Measurements from ENCODE around the gene EEFSEC. TPM values are rescaled to one million over a fixed set of nuclear protein-coding genes. Genes with fewer than 3 reads are reported as not detected.

The EEFSEC gene
- total RNA-seq, 1 donor from 2014 or later, result 7.1 TPM

GRCh38 chr3:128353991-128354687 lies 200.9 kb downstream of the EEFSEC start:
- no peak for TF ChIP-seq CTCF (IDR thresholded peaks at IDR 0.05; ENCODE audit: unreplicated experiment)
- H3K27me3 Mint-ChIP-seq (ENCODE audit: unreplicated experiment), result no peaks in the 10 kb centered on the region
- H3K4me1 Mint-ChIP-seq (ENCODE audit: unreplicated experiment), result peaks cover under 1% of the 10 kb centered on the region
- no peak overlapping the region for H3K27ac Mint-ChIP-seq (ENCODE audit: unreplicated experiment)
- H3K36me3 Mint-ChIP-seq (ENCODE audit: low read depth, unreplicated experiment), result peaks cover 4% of the 10 kb centered on the region
- no peak for DNase-seq (ENCODE audit: low spot score)
- no peak overlapping the region for H3K4me3 Mint-ChIP-seq (ENCODE audit: unreplicated experiment)
- H3K9me3 Mint-ChIP-seq (ENCODE audit: unreplicated experiment), result no peaks in the 10 kb centered on the region

- no peak overlapping the region for H3K27ac Mint-ChIP-seq (ENCODE audit: unreplicated experiment)
- TF ChIP-seq CTCF (IDR thresholded peaks at IDR 0.05; ENCODE audit: unreplicated experiment), result no peak
- H3K9me3 Mint-ChIP-seq (ENCODE audit: unreplicated experiment), result no peaks in the 10 kb centered on the region
- no peaks in the 10 kb centered on the region for H3K27me3 Mint-ChIP-seq (ENCODE audit: unreplicated experiment)
- DNase-seq (ENCODE audit: low spot score), result no peak
- no peak overlapping the region for H3K4me3 Mint-ChIP-seq (ENCODE audit: unreplicated experiment)
- H3K36me3 Mint-ChIP-seq (ENCODE audit: low read depth, unreplicated experiment), result peaks cover 4% of the 10 kb centered on the region
- H3K4me1 Mint-ChIP-seq (ENCODE audit: unreplicated experiment), result no peaks in the 10 kb centered on the region
These were observed 201.7 kb downstream of the EEFSEC start for GRCh38 chr3:128354788-128355542.

DNA sequence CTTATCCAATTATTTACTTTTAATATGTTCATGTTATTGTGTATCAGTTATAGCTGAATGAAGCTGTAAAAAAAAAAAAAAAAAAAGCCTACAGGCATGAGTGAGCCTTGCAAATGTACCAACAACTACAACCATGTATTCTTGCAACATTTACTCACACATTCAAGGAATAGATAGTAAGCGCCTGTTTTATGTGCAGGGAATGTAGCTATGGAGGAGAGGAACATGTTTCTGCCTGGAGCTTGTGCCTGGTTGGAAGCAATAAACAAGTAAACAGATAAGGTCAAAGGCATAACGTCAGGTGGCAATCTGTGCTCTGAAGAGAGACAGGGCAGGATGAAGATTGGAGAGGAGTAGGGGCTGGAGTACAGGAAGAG lies 202.2 kb downstream of the EEFSEC start:
- Mint-ChIP-seq H3K9me3 (ENCODE audit: unreplicated experiment) (no peaks in the 10 kb centered on the region), H3K4me3 (ENCODE audit: unreplicated experiment) (no peak overlapping the region)

GRCh38 chr3:128356822-128357221 lies 203.5 kb downstream of the EEFSEC start:
- Mint-ChIP-seq H3K4me1 (ENCODE audit: unreplicated experiment) (peaks cover 6% of the 10 kb centered on the region), H3K27me3 (ENCODE audit: unreplicated experiment) (peaks cover 3% of the 10 kb centered on the region), H3K9me3 (ENCODE audit: unreplicated experiment) (no peaks in the 10 kb centered on the region), H3K27ac (ENCODE audit: unreplicated experiment) (no peak overlapping the region), H3K4me3 (ENCODE audit: unreplicated experiment) (no peak overlapping the region), H3K36me3 (ENCODE audit: low read depth, unreplicated experiment) (peaks cover 4% of the 10 kb centered on the region)
- DNase-seq (ENCODE audit: low spot score), result no peak
- no peak for TF ChIP-seq CTCF (IDR thresholded peaks at IDR 0.05; ENCODE audit: unreplicated experiment)

More for the DNA sequence above, 202.2 kb downstream of the EEFSEC start:
- no peak for DNase-seq (ENCODE audit: low spot score)
- H3K27me3 Mint-ChIP-seq (ENCODE audit: unreplicated experiment), result no peaks in the 10 kb centered on the region
- H3K36me3 Mint-ChIP-seq (ENCODE audit: low read depth, unreplicated experiment), result peaks cover 4% of the 10 kb centered on the region
- peaks cover 2% of the 10 kb centered on the region for H3K4me1 Mint-ChIP-seq (ENCODE audit: unreplicated experiment)
- H3K27ac Mint-ChIP-seq (ENCODE audit: unreplicated experiment), result no peak overlapping the region
- no peak for TF ChIP-seq CTCF (IDR thresholded peaks at IDR 0.05; ENCODE audit: unreplicated experiment)

- H3K36me3 Mint-ChIP-seq (ENCODE audit: low read depth, unreplicated experiment), result peaks cover 4% of the 10 kb centered on the region
- H3K4me3 Mint-ChIP-seq (ENCODE audit: unreplicated experiment), result no peak overlapping the region
- no peak for TF ChIP-seq CTCF (IDR thresholded peaks at IDR 0.05; ENCODE audit: unreplicated experiment)
- H3K4me1 Mint-ChIP-seq (ENCODE audit: unreplicated experiment), result peaks cover 6% of the 10 kb centered on the region
- H3K27me3 Mint-ChIP-seq (ENCODE audit: unreplicated experiment), result peaks cover 3% of the 10 kb centered on the region
- H3K9me3 Mint-ChIP-seq (ENCODE audit: unreplicated experiment), result no peaks in the 10 kb centered on the region
- DNase-seq (ENCODE audit: low spot score), result no peak
- H3K27ac Mint-ChIP-seq (ENCODE audit: unreplicated experiment), result no peak overlapping the region
These were observed 204.3 kb downstream of the EEFSEC start for GRCh38 chr3:128357538-128357937.
